GM21717 (cell line): ENCODE results near the gene MED23.
A peak's percentile ranks its signal among the peaks of the same experiment; 100 is the strongest.

Source experiments
- ATAC-seq: cut with Tn5 transposase; IDR thresholded peaks from one replicate; pipeline ENCODE4 v1.9.1; 2021; ENCODE audit warnings: mild to moderate bottlenecking, moderate library complexity; ENCODE audit not compliant: unreplicated experiment

Gene MED23

GRCh38 chr6:131627724-131628682 is at the start of gene MED23:
Gene MED23, minus strand, starts transcription at chr6:131628242. Its CDS starts 193 bp downstream, at chr6:131628049.
- ATAC-seq = peak; percentile 98

GRCh38 chr6:131673184-131673583 is 45.1 kb upstream of the MED23 start:
- ATAC-seq = no peak

- no peak for ATAC-seq
Measured at GRCh38 chr6:131669891-131670290, 41.8 kb upstream of the MED23 start.

GRCh38 chr6:131663578-131664165 is 35.6 kb upstream of the MED23 start:
- ATAC-seq = no peak

GRCh38 chr6:131660195-131660594 is 32.2 kb upstream of the MED23 start:
- no peak for ATAC-seq

- ATAC-seq = no peak
Measured at GRCh38 chr6:131658287-131658686, 30.2 kb upstream of the MED23 start.

- no peak for ATAC-seq
Measured at GRCh38 chr6:131657630-131658111, 29.6 kb upstream of the MED23 start.

- ATAC-seq = no peak
Measured at GRCh38 chr6:131657222-131657621, 29.2 kb upstream of the MED23 start.

GRCh38 chr6:131656667-131657066 is 28.6 kb upstream of the MED23 start:
- no peak for ATAC-seq

- ATAC-seq = no peak
Measured at GRCh38 chr6:131655951-131656350, 27.9 kb upstream of the MED23 start.

GRCh38 chr6:131655387-131655786 is 27.3 kb upstream of the MED23 start:
- no peak for ATAC-seq

- ATAC-seq = no peak
Measured at GRCh38 chr6:131654326-131654725, 26.3 kb upstream of the MED23 start.

GRCh38 chr6:131652472-131652871 is 24.4 kb upstream of the MED23 start:
- ATAC-seq = no peak

- no peak for ATAC-seq
Measured at GRCh38 chr6:131651782-131652181, 23.7 kb upstream of the MED23 start.

GRCh38 chr6:131646249-131646670 is 18.2 kb upstream of the MED23 start:
- ATAC-seq = no peak

- ATAC-seq = no peak
Measured at GRCh38 chr6:131645846-131646245, 17.8 kb upstream of the MED23 start.

- no peak for ATAC-seq
Measured at GRCh38 chr6:131644921-131645320, 16.9 kb upstream of the MED23 start.

- ATAC-seq = no peak
Measured at GRCh38 chr6:131643855-131644460, 15.9 kb upstream of the MED23 start.

- no peak for ATAC-seq
Measured at GRCh38 chr6:131642987-131643611, 15.1 kb upstream of the MED23 start.

- no peak for ATAC-seq
Measured at GRCh38 chr6:131642565-131642964, 14.5 kb upstream of the MED23 start.

- ATAC-seq = no peak
Measured at GRCh38 chr6:131641554-131641953, 13.5 kb upstream of the MED23 start.
